Measurements from ENCODE around the gene STX2.
"Not testable (repeated sequence)": the region's sequence is repeated elsewhere in the genome, so short reads cannot be mapped to it uniquely, and the experiment has no call there.

The STX2 gene

DNA sequence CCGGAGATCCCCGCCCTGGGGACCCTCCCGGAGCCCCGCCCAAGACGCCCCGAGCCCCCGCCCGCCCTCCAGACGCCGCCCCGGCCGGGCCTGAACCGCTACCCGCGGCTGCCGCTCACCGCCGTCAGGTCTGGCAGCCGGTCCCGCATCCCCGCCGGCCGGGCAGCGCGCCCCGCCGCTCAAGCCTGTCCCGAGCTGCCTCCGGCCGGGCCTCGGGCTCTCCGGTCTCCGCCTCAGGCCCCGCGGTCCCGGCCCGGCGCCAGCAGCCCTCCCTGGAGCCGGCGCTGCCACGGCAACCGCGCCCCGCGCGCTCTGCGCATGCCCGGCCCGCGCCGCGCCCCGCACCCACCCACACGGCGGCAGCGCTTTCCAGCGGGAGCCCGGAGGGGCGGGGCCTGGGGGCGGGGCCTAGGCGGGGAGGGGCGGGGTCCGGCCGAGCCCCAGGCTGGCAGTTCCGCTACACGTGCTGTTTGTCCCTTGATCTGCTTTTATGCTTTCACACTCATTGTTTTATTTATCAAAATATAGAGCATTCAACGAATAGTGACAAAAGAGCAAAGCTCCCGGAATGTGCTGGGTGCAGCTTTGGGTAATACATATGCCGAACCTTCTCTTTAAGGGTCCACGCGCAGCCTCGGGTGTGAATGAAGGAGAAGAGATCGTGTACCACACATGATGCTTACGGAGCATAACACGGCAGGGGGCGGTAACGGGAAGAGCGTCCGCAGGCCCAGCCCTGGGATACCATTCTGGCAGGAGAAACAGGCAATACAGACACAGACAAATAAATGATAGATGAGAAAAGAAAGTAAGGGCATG lies at the start of gene STX2:
Gene STX2, minus strand, starts transcription at position 300 of the 819 bp plus-strand sequence. Its CDS starts 151 bp downstream, at position 149.
- in situ Hi-C loops (cut with MboI; ENCODE audit: low sequenced_read_pairs) = no loop called here

DNA sequence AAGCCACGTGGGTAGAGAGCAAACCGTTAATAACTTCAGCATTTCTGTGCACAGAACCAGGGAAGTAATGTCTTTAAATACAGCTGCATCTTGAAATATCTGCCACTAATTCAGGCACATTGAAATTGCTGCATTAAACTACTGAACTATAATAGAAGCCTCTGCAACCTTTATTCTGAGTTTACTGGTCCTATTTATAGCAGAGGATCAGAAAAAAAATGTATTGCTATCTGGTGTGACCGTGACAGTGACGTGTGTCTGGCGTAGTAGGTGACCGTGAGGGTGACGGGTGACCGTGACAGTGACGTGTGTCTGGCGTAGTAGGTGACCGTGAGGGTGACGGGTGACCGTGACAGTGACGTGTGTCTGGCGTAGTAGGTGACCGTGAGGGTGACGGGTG lies 48.1 kb upstream of the STX2 start:
- in situ Hi-C loops (cut with MboI; ENCODE audit: low sequenced_read_pairs) = not testable (repeated sequence)

DNA sequence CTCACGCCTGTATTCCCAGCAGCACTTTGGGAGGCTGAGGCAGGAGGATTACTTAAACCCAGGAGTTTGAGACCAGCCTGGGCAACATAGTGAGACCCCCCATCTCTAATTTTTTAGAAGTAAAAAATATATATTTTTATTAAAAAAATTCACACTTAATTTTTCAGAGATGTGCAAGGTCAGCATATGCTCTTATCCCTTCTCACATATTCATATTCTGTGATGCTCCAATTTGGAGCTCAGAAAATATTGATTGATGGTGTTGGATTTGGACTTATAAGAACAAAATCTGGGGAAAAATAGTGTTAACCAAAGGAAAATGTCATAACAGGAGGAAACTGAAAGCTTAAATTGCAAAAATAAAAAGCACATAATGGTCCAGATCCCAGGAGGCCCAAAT lies 42.5 kb upstream of the STX2 start:
- in situ Hi-C loops (cut with MboI; ENCODE audit: low sequenced_read_pairs) = no loop called here

DNA sequence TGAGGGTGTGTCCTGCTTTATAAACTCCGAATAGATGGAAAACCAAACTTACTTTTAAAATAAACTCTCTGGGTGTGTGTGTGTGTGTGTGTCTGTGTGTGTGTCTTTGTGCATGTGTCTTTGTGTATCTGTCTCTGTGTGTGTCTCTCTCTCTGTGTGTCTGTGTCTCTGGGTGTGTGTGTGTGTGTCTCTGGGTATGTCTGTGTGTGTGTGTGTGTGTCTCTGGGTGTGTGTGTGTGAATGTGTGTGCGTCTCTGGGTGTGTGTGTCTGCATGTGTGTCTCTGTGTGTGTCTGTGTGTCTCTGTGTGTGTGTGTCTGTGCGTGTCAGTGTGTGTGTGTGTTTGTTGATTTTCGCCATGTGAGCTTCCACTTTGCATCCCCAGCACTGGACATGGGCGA lies 42.0 kb upstream of the STX2 start:
- in situ Hi-C loops (cut with MboI; ENCODE audit: low sequenced_read_pairs) = no loop called here

DNA sequence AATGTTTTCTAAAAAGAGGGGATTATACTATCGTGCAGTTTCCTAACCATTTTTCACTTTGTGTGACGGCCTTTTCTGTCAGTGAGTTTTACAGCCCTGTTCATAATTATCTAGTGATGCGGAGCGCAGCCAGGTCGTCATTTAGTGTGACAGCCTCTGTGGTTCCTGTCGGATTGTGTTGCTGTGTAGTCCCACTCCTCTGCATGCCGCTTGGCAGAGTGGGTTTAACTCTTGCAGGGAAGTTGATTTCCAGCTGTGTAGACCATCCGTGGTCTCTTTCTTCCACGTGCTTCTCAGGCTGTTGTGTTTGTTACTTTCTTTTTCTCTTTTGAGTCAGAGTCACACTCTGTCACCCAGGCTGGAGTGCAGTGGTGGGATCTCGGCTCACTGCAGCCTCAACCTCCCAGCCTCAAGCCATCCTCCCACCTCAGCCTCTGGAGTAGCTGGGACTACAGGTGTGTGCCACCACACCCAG lies 41.4 kb upstream of the STX2 start:
- in situ Hi-C loops (cut with MboI; ENCODE audit: low sequenced_read_pairs) = no loop called here

DNA sequence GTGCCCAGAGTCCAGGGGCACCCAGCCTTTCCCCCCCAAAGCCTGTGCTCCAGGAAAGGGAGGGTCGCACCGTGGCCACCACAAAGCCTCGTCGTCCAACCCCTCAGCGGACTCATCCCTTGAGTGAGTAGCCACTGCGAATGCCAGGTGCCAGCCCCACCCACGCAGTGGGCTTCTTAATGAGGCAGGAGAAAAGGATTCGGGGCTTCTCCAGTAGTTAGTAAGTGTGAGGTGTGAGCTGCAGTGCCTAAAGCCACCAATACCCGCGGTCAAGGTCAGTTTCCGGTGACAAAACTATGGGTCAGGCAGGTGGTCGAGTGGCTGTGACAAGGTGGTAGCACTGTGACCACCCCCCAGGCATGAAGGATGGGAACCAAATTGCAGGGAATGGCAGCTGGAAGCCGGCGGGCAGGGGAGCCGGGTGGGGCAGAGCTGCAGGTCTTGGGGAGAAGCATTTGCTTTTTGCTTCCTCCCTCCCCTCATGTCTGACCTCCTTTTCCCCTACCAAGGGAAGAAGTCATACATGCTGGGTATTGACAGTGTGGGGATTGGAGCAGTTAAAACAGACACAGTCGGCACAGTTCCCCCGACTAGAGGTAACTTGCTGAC lies 40.8 kb upstream of the STX2 start:
- in situ Hi-C loops (cut with MboI; ENCODE audit: low sequenced_read_pairs) = no loop called here

DNA sequence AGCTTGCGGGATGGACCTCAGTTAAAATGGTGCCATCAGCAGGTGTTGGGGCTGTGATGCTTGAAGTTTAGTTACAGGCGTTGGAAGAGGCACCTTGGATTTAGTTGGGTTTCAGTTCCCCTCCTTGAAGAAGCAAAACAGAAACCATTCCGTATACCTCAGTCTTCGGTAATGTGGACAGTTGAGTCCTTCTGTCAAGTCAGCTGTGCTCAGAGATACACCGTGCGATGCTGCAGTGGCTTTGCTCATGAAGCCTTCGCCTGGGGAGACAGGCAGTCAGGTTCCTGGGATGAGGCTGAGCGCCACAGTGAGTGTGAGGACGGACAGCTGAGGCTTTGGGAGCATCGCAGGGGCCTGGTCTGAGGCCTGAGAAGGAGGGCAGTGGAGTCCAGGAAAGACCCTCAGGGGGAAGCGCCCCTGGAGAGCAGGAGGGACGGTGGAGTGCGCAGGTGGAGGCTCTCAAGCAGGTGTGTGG lies 40.2 kb upstream of the STX2 start:
- in situ Hi-C loops (cut with MboI; ENCODE audit: low sequenced_read_pairs) = no loop called here

DNA sequence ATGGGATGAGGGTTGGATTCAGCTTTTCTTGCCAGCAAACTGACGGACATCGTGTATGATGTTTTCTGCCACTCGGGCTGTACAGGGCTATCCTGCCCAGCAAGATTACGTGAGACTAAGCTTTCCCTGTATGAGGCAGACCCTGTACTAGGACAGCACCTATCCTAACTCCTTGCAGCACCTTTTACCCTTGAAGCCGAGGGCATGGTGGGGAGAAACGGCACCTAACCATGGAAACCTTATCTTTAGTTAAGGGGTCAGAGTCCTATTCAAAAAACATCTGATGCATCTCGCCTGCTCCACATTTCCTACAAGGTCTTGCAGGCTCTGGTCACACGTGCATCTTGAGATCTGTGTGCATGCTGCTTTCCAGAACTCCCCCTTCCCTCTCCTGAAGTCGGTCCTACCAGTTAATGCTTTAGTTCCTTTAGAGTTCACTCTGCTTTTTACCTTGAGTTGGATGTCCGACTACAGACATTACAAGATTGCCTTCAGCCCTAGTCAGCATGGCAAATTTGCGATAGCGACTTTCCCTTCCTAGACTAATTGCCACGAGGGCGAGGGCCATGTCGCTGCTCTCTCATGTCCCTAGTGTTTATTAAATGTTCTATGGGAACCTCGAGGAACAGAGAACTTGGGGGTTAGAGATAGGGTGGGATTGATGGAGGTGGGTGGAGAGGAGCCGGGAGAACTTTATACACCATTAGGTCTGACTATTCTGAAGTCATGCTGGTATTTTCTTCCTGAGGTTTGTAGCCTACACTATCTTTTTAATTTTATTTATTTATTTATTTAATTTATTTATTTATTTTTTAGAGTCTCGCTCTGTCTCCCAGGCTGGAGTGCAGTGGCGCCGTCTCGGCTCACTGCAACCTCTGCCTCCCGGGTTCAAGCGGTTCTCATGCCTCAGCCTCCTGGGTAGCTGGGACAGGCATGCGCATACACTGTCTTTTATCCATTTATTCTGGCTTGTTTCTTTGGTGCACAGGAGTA lies 39.4 kb upstream of the STX2 start:
- in situ Hi-C loops (cut with MboI; ENCODE audit: low sequenced_read_pairs) = no loop called here

DNA sequence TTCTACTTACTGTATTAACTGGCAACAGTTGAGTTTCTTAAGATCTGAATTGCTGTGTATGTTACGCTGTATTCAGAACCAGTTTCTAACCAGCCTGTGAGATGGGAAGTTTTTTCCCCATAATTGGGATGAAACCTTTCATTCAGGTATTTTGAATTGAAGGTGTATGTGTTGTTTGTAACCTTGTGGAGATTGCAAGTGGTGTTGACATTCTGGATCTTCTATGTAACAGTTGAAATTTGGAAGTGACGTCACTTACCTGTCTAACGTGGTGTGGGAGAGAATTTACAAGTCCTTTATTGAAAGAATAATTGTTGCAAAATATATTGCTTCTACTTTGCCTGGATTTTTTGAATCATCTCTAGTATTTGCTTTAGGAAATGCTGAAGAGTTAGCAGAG lies 38.3 kb upstream of the STX2 start:
- in situ Hi-C loops (cut with MboI; ENCODE audit: low sequenced_read_pairs) = no loop called here

DNA sequence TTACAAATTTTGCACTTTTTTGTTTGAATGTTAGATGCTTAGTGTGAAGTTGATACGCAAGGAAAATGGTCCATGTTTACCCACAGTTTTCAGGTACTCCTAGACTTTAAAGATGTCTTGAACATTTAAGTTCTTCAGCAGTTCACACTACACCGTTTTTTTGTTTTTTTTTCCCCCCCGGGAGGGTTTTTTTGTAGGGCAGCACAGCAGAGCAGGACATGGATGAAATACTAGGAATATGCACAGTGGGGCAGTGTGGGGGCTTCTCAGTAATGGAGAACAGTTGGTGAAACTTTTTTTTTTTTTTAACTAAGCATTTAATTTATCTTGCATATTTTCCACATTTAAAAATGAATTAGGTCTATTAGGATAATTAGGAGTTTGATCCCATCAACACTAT lies 37.7 kb upstream of the STX2 start:
- in situ Hi-C loops (cut with MboI; ENCODE audit: low sequenced_read_pairs) = no loop called here

DNA sequence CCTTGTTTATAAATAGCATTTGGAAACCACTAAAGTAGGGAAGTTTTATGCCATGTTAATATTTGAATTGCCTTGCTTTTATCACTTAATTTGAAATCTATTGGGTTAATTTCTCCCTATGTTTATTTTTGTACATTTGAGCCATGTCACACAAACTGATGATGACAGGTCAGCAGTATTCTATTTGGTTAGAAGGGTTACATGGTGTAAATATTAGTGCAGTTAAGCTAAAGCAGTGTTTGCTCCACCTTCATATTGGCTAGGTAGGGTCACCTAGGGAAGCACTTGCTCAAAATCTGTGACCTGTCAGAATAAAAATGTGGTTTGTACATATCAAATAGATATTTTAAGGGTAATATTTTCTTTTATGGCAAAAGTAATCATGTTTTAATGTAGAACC lies 37.2 kb upstream of the STX2 start:
- in situ Hi-C loops (cut with MboI; ENCODE audit: low sequenced_read_pairs) = no loop called here

DNA sequence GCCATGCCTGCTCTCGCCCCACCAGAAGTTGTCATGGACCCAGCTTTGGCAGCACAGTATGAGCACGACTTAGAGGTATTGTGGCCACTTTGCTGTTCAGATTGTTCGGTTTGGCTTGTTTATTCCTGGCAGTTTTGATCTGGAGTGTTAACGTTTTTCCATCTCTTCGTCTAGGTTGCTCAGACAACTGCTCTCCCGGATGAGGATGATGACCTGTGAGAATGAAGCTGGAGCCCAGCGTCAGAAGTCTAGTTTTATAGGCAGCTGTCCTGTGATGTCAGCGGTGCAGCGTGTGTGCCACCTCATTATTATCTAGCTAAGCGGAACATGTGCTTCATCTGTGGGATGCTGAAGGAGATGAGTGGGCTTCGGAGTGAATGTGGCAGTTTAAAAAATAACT lies 36.7 kb upstream of the STX2 start:
- in situ Hi-C loops (cut with MboI; ENCODE audit: low sequenced_read_pairs) = not testable (repeated sequence)

DNA sequence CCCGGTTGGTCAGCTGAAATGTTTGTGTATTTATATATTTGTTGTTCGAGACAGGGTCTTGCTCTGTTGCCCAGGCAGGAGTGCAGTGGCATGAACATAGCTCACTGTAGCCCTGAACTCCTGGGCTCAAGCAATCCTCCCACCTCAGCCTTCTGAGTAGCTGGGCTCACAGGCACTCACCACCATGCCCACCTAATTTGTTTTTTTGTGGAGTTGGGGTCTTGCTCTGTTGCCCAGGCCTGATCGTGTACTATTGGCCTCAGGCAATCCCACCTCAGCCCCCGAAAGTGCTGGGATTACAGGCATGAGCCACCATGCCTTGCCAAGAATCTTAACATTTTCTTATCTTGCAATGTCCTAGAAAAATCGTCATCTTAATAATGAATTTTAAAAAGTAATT lies 36.1 kb upstream of the STX2 start:
- in situ Hi-C loops (cut with MboI; ENCODE audit: low sequenced_read_pairs) = no loop called here

DNA sequence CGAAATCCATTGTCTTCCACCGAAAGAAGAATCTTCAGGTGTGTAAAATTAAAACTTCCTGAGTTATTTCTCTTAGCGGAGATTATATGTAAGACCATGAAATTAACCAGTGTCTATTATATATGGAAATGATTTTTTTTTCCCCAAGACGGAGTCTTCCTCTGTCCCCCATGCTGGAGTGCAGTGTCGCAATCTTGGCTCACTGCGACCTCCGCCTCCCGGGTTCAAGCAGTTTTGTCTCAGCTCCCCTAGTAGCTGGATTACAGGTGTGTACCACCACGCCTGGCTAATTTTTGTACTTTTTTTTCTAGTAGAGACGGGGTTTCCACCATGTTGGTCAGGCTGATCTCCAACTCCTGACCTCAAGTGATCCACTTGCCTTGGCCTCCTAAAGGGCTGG lies 35.6 kb upstream of the STX2 start:
- in situ Hi-C loops (cut with MboI; ENCODE audit: low sequenced_read_pairs) = no loop called here

DNA sequence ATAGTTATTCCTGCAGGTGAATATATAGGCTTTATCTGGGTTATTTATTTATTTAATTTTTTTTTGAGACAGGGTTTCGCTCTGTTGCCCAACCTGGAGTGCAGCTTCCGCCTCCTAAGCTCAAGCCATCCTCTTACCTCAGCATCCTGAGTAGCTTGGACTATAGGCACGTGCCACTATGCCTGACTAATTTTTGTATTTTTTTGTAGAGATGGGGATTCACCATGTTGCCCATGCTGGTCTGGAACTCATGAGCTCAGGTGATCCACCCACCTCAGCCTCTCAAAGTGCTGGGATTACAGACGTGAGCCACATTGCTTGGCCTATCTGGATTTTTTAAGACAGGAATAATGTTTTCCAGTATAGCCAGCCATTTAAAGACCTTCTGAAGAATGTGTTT lies 34.8 kb upstream of the STX2 start:
- in situ Hi-C loops (cut with MboI; ENCODE audit: low sequenced_read_pairs) = no loop called here

DNA sequence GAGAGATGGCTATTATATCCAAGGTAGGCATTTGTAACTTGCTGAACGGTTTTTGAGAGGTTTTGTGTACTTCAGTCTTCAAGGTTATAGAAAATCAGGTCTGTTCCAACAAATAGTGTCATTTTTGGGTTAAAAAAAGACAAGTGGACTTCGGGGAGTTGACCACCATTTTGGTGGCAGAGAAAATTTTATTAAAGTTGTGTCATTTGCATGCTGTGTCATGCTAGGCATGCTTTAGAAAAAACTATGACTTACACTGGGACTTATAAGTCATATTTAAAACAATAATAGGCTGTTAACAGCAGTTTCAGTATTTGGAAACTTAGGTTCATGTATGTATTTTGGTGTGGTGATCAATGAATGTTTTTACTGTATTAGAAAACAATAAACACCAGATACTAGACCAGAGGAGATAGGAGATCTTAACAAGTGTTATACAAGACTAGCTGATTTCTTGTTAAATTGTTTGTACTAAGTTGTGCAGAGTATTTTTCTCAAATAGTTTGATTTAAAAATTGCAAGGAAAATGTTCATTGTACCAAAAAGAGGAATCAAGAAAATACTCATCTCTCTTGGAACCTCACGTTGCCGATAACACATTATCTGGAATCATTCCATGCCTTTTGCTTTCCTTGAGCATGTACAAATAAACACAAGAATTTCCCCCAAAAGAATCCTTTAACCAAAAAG lies 34.2 kb upstream of the STX2 start:
- in situ Hi-C loops (cut with MboI; ENCODE audit: low sequenced_read_pairs) = no loop called here

DNA sequence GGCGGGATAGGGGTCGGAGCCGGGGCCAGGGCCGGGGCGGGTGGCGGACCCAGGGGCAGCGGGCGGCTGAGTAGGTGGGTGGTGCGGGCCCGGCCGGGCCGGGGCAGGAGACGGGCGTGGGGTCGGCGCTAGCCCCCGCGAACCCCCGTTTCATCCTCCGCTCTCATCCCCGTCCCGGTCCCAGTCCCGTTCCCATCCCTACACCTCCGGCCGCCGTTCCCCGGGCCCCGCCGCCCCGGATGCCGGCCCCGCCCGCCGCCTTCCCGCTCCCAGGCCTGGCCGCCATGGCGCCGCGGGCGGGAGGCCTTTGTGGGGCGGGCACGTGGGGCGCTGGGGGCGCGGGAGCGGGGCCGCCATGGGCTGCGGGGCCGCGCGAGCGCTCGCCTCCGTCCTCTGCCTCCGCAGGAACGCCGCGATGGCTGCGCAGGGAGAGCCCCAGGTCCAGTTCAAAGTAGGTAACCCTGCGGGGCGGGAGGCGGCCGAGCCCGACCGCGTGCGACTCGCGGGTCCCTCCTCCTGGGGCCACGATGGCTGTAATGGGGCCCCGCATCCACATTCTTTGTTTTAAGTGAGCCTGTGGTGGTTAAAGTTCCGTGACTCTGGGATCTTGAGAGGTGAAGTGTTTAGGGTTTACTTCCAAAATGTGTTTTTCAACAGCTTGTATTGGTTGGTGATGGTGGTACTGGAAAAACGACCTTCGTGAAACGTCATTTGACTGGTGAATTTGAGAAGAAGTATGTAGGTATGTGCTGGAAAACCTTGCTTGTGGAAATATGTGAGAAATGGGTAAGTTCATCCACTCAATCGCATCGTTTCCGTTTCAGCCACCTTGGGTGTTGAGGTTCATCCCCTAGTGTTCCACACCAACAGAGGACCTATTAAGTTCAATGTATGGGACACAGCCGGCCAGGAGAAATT lies 33.4 kb upstream of the STX2 start:
- in situ Hi-C loops (cut with MboI; ENCODE audit: low sequenced_read_pairs) = no loop called here

DNA sequence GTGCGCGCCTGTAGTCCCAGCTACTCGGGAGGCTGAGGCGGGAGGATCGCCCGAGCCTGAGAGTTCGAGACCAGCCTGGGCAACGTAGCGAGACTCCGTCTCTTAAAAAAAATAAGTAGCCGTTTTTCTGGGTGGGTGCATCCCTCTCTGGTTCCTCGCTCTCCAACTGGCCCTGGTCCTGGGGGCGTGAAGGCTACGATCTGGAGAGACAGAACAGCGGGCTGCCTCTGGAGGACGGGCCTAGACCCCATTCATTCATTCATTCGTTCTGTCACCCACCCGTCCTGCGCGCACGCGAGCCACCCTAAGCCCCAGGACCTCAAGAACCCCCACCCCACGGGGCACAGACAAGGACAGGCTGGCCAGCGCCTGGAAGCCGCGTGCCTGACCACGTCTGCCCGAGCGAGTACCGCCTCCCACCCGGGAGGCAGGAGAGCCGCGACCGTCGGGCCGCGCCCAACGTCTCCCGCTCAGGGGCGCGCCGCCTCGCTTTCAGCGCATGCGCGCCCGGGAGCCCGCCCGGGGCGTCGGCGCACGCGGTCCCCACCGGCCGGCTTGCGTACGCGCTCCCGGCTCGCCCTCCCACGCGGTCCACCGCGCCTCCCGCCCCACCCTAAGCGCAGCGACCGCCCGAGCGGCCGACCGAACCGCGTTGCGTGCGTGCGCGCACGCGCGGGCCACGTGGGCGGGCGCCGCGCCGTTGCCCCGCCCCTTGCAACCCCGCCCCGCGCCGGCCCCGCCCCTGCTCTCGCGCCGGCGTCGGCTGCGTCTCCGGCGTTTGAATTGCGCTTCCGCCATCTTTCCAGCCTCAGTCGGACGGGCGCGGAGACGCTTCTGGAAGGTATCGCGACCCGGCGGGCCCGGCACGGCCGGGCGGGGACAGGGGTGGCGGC lies 32.5 kb upstream of the STX2 start, which contains the start of gene RAN:
Gene RAN, plus strand, starts transcription at position 781 of the 893 bp plus-strand sequence. CDS start 528 bp downstream, outside the sequence.
- in situ Hi-C loops (cut with MboI; ENCODE audit: low sequenced_read_pairs) = no loop called here
